ENCODE data around the gene SLC25A4. TPM values are rescaled to one million over a fixed set of nuclear protein-coding genes. Genes with fewer than 3 reads are reported as not detected.
A peak's percentile ranks its signal among the peaks of the same experiment; 100 is the strongest.

SLC25A4 gene
- total and polyA plus RNA-seq, 3 donors from 2014 or later: 58.7 to 104 (median 60.5) TPM

GRCh38 chr4:185165605-185166063, 22.6 kb downstream of the SLC25A4 start:
- intact Hi-C loops (cut with DNase I; ENCODE audit: low total_unique reads): no loop called here
- Histone ChIP-seq H3K4me3 (no peak overlapping the region), H3K27ac (no peak overlapping the region), H3K4me1 (peaks cover 9% of the 10 kb centered on the region), H3K27me3 (no peaks in the 10 kb centered on the region), H3K36me3 (ENCODE audit: low read depth, missing control alignments) (no peaks in the 10 kb centered on the region), H3K9me3 (no peaks in the 10 kb centered on the region)
- TF ChIP-seq CTCF (IDR thresholded peaks at IDR 0.05): no peak
- no peak for TF ChIP-seq POLR2A (IDR thresholded peaks at IDR 0.05)
- no peak for DNase-seq
- 32 to 40% methylated on average over 2 of the region's 2 CpGs for WGBS, 2 donors

DNA sequence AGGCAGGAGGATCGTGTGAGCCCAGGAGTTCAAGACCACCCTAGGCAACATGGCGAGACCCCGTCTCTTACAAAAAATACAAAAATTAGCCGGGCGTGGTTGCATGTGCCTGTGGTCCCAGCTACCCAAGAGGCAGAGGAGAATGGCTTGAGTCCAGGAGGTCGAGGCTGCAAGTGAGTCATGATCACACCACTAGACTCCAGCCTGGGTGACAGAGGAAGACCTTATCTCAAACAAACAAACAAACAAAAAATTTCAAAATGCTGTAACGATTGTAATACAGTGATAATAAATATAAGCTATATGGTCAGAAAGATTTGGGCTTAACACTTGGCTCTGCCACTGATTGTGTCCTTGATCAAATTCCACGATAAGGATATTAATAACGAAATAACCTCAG, 24.2 kb downstream of the SLC25A4 start:
- intact Hi-C loops (cut with DNase I; ENCODE audit: low total_unique reads): no loop called here
- H3K27me3 ChIP-seq: no peaks in the 10 kb centered on the region
- DNase-seq: no peak
- WGBS, 2 donors: 74 to 81% methylated on average over 9 of the region's 9 CpGs
- peaks cover 9% of the 10 kb centered on the region for H3K4me1 ChIP-seq
- no peak overlapping the region for H3K4me3 ChIP-seq
- no peak for TF ChIP-seq POLR2A (IDR thresholded peaks at IDR 0.05)
- H3K36me3 ChIP-seq (ENCODE audit: low read depth, missing control alignments): no peaks in the 10 kb centered on the region
- H3K27ac ChIP-seq: no peak overlapping the region
- H3K9me3 ChIP-seq: no peaks in the 10 kb centered on the region

DNA sequence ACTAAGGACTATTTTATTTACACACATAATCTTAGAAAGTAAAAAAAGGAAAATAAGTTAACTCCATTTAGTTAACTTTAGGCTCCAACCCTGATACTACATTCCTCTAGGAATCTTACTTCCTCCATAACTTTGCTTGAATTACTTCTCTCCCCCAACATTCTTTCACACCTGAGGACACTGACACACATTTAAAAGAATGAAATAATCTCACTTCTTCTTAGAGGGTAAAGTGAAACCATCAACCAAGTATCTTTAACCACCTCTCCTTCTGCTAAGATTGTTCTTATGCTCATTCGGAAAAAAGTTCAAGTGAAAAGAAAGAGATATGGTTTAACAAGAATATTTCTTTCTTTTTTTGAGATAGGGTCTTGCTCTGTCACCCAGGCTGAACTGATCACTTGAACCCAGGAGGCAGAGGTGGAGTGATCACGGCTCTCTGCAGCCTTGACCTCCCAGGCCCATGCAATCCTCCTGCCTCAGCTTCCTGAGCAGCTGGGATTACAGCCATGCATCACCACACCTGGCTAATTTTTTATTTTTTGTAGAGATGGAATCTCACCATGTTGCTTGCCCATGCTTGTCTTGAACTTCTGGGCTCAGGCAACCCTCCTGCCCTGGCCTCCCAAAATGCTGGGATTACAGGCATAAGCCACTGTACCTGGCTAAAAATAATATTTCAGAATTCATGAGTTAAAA, 28.5 kb downstream of the SLC25A4 start:
- WGBS, 2 donors: 57 to 88% methylated on average over 2 of the region's 2 CpGs
- Histone ChIP-seq H3K27ac (peak overlapping the region in 1 of 2 donors; percentile 20), H3K27me3 (no peaks in the 10 kb centered on the region), H3K4me3 (no peak overlapping the region), H3K9me3 (no peaks in the 10 kb centered on the region), H3K4me1 (no peaks in the 10 kb centered on the region), H3K36me3 (ENCODE audit: low read depth, missing control alignments) (no peaks in the 10 kb centered on the region)
- intact Hi-C loops (cut with DNase I; ENCODE audit: low total_unique reads): no loop called here
- DNase-seq: no peak
- TF ChIP-seq CTCF (IDR thresholded peaks at IDR 0.05) (no peak), POLR2A (IDR thresholded peaks at IDR 0.05) (no peak)

DNA sequence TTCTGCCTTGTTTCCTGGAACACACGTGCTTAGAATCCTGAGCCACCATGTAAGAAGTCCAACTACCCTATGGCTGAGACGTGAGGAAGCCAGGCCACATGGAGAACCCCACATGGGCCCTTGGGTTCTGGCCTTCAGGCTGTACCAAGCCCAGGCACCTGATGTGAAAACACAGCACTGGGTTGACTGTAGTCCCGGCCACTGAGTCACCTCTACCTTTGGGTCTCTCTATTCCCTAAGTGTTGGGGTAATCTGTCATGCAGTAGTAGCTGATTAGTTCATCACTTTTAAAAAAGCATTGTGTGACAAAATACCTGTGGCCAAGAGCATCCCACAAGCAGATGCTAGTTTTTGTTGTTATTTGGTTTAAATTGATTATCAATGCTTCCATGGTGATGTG, 36.4 kb downstream of the SLC25A4 start:
- WGBS, 2 donors: 86 to 98% methylated on average over 2 to 3 of the region's 3 CpGs
- Histone ChIP-seq H3K36me3 (ENCODE audit: low read depth, missing control alignments) (no peaks in the 10 kb centered on the region), H3K9me3 (no peaks in the 10 kb centered on the region), H3K27me3 (no peaks in the 10 kb centered on the region), H3K4me3 (no peak overlapping the region), H3K27ac (no peak overlapping the region), H3K4me1 (peaks cover 5% of the 10 kb centered on the region)
- TF ChIP-seq POLR2A (IDR thresholded peaks at IDR 0.05) (no peak), CTCF (IDR thresholded peaks at IDR 0.05) (no peak)
- no peak for DNase-seq
- intact Hi-C loops (cut with DNase I; ENCODE audit: low total_unique reads): no loop called here

- no peak for DNase-seq
- Histone ChIP-seq H3K27ac (no peak overlapping the region), H3K4me3 (no peak overlapping the region), H3K9me3 (no peaks in the 10 kb centered on the region), H3K4me1 (peaks cover 5% of the 10 kb centered on the region), H3K27me3 (no peaks in the 10 kb centered on the region), H3K36me3 (ENCODE audit: low read depth, missing control alignments) (peaks cover 2% of the 10 kb centered on the region)
- WGBS, 2 donors: 76 to 80% methylated on average over 2 of the region's 2 CpGs
- intact Hi-C loops (cut with DNase I; ENCODE audit: low total_unique reads): no loop called here
- TF ChIP-seq POLR2A (IDR thresholded peaks at IDR 0.05) (no peak), CTCF (IDR thresholded peaks at IDR 0.05) (no peak)
These were observed 39.2 kb downstream of the SLC25A4 start for GRCh38 chr4:185182239-185182638.

Data from testis (tissue), 3 donors.